KOPT-K1 (cell line): ENCODE measurements around the gene SOX2.

Source experiments
- H3K27ac ChIP-seq: fragments of 200-600 bp; sonication (generic); 2 replicates; pipeline ENCODE4 v1.5.1; 2016; ENCODE audit warnings: antibody characterized with exemption, mild to moderate bottlenecking, low read depth, low read length; ENCODE audit not compliant: poor library complexity, severe bottlenecking
- H3K36me3 ChIP-seq: fragments of 200-600 bp; sonication (generic); 2 replicates; pipeline ENCODE4 v1.5.1; 2017; ENCODE audit warnings: antibody characterized with exemption, mild to moderate bottlenecking, low read length, moderate library complexity; ENCODE audit not compliant: insufficient read depth
- H3K9me3 ChIP-seq: fragments of 200-600 bp; sonication (generic); 2 replicates; pipeline ENCODE4 v1.5.1; 2017; ENCODE audit warnings: antibody characterized with exemption, low read length, mild to moderate bottlenecking; ENCODE audit not compliant: insufficient read depth, poor library complexity, severe bottlenecking

Gene SOX2

GRCh38 chr3:181699171-181699903, 12.4 kb upstream of the SOX2 start:
- Histone ChIP-seq H3K36me3 (no peaks in the 10 kb centered on the region), H3K9me3 (no peaks in the 10 kb centered on the region), H3K27ac (no peak overlapping the region)

- Histone ChIP-seq H3K9me3 (no peaks in the 10 kb centered on the region), H3K36me3 (no peaks in the 10 kb centered on the region), H3K27ac (no peak overlapping the region)
Observed at GRCh38 chr3:181700168-181701087, 11.3 kb upstream of the SOX2 start.

- H3K36me3 ChIP-seq, result no peaks in the 10 kb centered on the region
- no peak overlapping the region for H3K27ac ChIP-seq
- no peaks in the 10 kb centered on the region for H3K9me3 ChIP-seq
Observed at GRCh38 chr3:181701096-181701495, 10.6 kb upstream of the SOX2 start.

- H3K9me3 ChIP-seq, result no peaks in the 10 kb centered on the region
- no peaks in the 10 kb centered on the region for H3K36me3 ChIP-seq
- H3K27ac ChIP-seq, result no peak overlapping the region
Observed at GRCh38 chr3:181703601-181704420, 7.9 kb upstream of the SOX2 start.

- H3K27ac ChIP-seq, result no peak overlapping the region
- no peaks in the 10 kb centered on the region for H3K9me3 ChIP-seq
- H3K36me3 ChIP-seq, result no peaks in the 10 kb centered on the region
Observed at GRCh38 chr3:181704421-181705085, 7.2 kb upstream of the SOX2 start.

- no peaks in the 10 kb centered on the region for H3K36me3 ChIP-seq
- no peak overlapping the region for H3K27ac ChIP-seq
- no peaks in the 10 kb centered on the region for H3K9me3 ChIP-seq
Observed at GRCh38 chr3:181705086-181705480, 6.6 kb upstream of the SOX2 start.

- H3K9me3 ChIP-seq, result no peaks in the 10 kb centered on the region
- no peak overlapping the region for H3K27ac ChIP-seq
- H3K36me3 ChIP-seq, result no peaks in the 10 kb centered on the region
Observed at GRCh38 chr3:181707980-181708379, 3.7 kb upstream of the SOX2 start.

- Histone ChIP-seq H3K9me3 (no peaks in the 10 kb centered on the region), H3K36me3 (no peaks in the 10 kb centered on the region), H3K27ac (no peak overlapping the region)
Observed at GRCh38 chr3:181709537-181710279, 2.0 kb upstream of the SOX2 start.

GRCh38 chr3:181710345-181711291, 1.1 kb upstream of the SOX2 start:
- no peaks in the 10 kb centered on the region for H3K9me3 ChIP-seq
- H3K27ac ChIP-seq, result no peak overlapping the region
- no peaks in the 10 kb centered on the region for H3K36me3 ChIP-seq

GRCh38 chr3:181712226-181712552, 464 bp downstream of the SOX2 start:
- H3K9me3 ChIP-seq, result no peaks in the 10 kb centered on the region
- no peak overlapping the region for H3K27ac ChIP-seq
- no peaks in the 10 kb centered on the region for H3K36me3 ChIP-seq

- Histone ChIP-seq H3K27ac (no peak overlapping the region), H3K9me3 (no peaks in the 10 kb centered on the region), H3K36me3 (no peaks in the 10 kb centered on the region)
Observed at GRCh38 chr3:181712553-181713279, 991 bp downstream of the SOX2 start.

- Histone ChIP-seq H3K27ac (no peak overlapping the region), H3K9me3 (no peaks in the 10 kb centered on the region), H3K36me3 (no peaks in the 10 kb centered on the region)
Observed at GRCh38 chr3:181713280-181713647, 1.5 kb downstream of the SOX2 start.
